ENCODE results near the gene IL24.

IL24 gene

GRCh38 chr1:206929524-206929923 is 32.3 kb downstream of the IL24 start:
- no peak for DNase-seq

GRCh38 chr1:206930210-206930798 is 33.1 kb downstream of the IL24 start:
- DNase-seq, result no peak

GRCh38 chr1:206931709-206932108 is 34.5 kb downstream of the IL24 start:
- DNase-seq, result no peak

GRCh38 chr1:206932177-206932576 is 34.9 kb downstream of the IL24 start:
- DNase-seq, result no peak

- DNase-seq, result peak; percentile 73
Observed at GRCh38 chr1:206933333-206933945, 36.2 kb downstream of the IL24 start.

- DNase-seq, result peak; percentile 24
Observed at GRCh38 chr1:206935491-206936067, 38.3 kb downstream of the IL24 start.

GRCh38 chr1:206937425-206937824 is 40.2 kb downstream of the IL24 start:
- no peak for DNase-seq

- no peak for DNase-seq
Observed at GRCh38 chr1:206939131-206939530, 41.9 kb downstream of the IL24 start.

- no peak for DNase-seq
Observed at GRCh38 chr1:206939841-206940587, 42.8 kb downstream of the IL24 start.

- DNase-seq, result no peak
Observed at GRCh38 chr1:206940588-206940936, 43.3 kb downstream of the IL24 start.

GRCh38 chr1:206941766-206942418 is 44.6 kb downstream of the IL24 start:
- no peak for DNase-seq

GRCh38 chr1:206944703-206945102 is 47.5 kb downstream of the IL24 start:
- DNase-seq, result no peak

- DNase-seq, result no peak
Observed at GRCh38 chr1:206945779-206946178, 48.5 kb downstream of the IL24 start.

GRCh38 chr1:206946261-206946660 is 49.0 kb downstream of the IL24 start, which contains the start of gene PIGR:
TSS of gene PIGR (minus strand) at chr1:206946466. CDS start at chr1:206940531, 5,935 bp downstream.
- DNase-seq, result no peak

- DNase-seq, result no peak
Observed at GRCh38 chr1:206947255-206947654, 50.0 kb downstream of the IL24 start.

- no peak for DNase-seq
Observed at GRCh38 chr1:206949208-206949607, 52.0 kb downstream of the IL24 start.

- DNase-seq, result no peak
Observed at GRCh38 chr1:206949641-206950040, 52.4 kb downstream of the IL24 start.

GRCh38 chr1:206951318-206952100 is 54.3 kb downstream of the IL24 start:
- DNase-seq, result no peak

GRCh38 chr1:206952171-206952570 is 54.9 kb downstream of the IL24 start:
- DNase-seq, result no peak

- DNase-seq, result no peak
Observed at GRCh38 chr1:206953126-206953525, 55.9 kb downstream of the IL24 start.

GRCh38 chr1:206953626-206954025 is 56.4 kb downstream of the IL24 start:
- no peak for DNase-seq

Measured in effector CD4-positive, alpha-beta T cell (primary cell).